Fibroblast of skin of right biceps (primary cell): ENCODE measurements around the gene TMPRSS3.
"Not testable (repeated sequence)": the region's sequence is repeated elsewhere in the genome, so short reads cannot be mapped to it uniquely, and the experiment has no call there.

ENCODE experiments used
- DNase-seq: peaks from one replicate; pipeline ENCODE4 v3.0.0-alpha.2; 2013

The TMPRSS3 gene

DNA sequence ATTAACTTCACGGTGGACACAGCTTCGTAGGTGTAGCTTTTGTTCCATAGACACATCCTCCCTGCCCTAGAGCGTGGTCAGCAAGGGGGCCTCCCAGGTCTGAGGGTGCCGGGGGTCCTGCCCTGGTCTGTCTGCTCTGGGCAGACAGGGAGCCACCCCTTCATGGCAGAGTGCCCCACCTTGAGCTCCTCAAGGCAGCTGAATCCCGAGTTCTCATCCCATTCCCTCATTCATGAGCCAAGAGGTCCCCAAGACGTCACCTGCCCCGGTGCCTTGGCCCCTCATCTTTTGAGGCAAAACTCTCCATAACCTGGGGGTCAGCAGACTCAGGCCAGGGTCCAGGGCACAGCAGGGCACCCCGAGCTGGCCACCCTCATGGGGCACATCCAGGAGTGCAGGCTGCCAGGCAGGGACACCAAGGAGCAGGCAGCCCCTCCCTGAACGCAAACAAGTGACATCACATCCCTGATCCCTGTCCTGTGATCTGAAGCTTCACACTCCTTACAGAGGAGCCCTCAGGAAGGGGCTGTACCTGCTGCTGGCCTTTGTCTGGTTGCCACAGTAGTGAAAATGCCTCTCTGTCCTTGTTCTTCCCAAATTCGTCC, 31.1 kb upstream of the TMPRSS3 start:
- no peak for DNase-seq

DNA sequence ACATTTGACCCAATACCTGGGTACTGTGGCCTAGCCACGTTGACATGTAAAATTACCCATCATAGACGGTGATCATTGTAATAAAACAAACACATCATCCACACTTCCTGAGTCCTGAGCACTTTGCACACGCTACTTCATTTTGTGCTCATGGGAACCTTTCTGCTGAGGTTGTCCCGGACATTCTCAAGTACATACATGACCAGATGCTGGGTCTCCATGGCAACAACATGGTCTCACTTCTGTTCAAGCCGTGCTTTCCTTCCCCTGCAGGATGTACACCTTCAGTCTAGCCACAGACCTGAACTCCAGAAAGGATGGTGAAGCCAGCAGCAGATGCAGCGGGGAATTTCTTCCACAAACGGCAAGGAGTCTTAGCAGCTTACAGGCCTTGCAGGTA, 30.6 kb upstream of the TMPRSS3 start:
- DNase-seq: no peak

DNA sequence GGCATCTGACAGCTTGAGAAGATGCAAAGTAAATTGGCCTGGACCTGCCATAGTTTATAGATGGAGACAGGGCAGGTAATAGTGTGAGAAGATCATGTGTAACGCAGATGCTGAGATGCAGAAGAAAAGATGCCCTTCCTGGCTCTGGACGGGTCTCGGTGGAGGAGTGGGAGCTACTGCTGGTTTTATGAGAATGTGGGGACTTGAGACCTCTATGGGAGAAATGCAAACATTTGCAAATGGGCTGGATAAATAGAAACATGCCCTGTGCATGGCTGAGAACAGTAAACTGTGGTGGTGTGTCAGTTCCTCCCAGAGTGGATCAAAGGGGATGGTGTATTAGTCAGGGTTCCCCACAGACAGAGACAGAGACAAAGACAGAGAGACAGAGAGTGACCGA, 29.7 kb upstream of the TMPRSS3 start:
- no peak for DNase-seq

DNA sequence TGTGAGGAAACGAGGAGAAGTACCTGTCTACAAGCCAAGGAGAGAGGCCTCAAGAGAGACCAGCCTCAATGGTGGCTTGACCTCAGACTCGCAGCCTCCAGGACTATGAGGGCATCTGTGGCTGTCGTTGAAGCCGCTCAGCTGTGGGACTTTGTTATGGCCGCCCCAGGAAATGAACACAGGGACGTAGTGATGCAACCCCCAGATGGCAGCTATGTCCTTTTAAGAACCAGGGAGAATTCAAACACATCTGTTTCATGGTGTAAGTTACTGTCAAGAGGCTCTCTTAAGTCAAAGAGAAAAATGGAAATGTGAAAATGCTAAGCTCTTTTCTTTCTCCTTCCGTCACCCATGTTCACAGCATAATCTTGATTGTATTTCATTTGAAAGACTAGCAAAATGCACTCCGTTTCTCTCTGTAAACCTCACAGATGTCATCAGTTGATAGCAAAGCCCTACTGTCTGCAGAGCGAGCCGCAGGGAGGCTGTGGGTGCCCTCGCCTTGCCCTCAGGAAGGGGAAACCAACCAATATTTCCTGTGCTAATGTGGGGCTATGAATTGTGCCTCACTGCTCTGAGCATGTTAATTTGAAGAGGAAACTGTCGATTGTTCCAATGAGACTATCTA, 29.2 kb upstream of the TMPRSS3 start:
- DNase-seq: no peak

DNA sequence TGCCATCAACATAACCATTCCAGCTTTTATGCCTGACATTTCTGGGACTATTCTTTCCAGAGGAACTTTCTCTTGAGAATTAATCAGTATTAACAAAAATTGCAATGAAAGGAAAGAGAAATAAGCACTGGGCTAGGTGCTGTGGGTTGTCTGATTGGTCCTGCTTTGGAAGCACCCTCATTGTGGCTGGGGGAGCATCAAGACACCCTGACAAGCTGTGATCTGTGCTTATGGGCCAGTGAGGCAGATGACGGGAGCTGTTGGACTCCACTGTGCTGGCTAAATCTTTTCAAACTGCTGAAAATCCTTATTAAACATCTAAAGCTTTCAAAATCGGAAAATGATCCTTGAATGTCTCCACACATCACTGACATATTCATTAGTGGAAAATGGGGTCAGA, 27.8 kb upstream of the TMPRSS3 start:
- DNase-seq: no peak

DNA sequence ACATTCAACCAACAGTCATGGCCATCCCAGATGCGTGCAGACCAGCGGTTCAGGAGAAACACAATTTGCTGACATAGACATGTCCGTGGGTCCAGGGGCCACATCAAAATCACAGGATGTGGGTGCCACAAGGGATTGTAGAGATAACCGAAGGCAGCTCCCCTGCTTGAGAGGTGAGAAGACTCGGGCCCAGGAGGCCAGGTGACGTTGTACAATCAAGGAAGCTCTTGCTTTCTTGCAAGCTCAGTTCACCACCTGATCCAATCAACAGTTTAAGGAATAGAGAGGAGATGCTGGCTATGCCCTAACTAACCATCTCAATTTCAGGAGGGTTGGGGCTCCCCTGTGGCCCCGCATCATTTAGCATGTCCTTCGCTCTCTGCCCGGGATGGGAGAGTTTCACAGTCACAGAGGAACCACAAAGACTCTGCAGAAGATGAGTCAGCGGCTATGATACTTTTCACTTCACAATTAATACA, 27.4 kb upstream of the TMPRSS3 start:
- DNase-seq: no peak

- DNase-seq: no peak
Measured at GRCh38 chr21:42421018-42421793, 25.4 kb upstream of the TMPRSS3 start.

DNA sequence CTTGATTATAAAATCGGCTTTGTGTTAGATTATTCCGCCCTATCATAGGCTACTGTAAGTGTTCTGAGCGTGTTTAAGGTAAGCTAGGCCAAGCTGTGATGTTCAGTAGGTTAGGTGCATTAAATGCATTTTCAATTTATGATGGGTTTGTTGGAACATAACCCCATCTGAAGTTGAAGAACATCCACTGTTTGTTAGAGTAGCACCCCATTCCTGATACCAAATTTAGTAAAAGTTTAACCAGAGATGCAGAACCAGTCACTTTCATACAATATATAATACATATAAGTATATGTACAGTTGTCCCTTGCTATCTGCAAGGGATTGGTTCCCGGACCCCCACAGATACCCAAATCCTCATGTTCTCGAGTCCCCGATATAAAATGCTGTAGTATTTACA, 24.0 kb upstream of the TMPRSS3 start:
- no peak for DNase-seq

DNA sequence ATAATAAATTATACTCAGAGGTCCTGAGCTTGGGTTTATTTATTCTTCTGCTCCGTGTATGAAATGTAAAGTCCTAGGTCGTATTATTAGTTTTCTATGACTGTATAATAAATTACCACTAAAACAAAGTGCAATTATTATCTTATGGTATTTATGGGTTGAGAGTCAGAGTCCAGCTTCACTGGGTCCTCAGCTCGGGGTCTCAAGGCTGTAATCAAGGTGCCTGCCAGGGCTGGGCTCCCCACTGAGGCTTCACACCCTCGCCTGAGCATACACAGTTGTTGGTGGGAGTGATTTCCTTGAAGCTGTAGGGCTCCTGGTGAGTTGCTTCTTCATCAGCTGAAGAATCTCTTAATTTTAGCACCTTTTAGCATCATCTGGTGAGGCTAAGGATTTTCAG, 23.0 kb upstream of the TMPRSS3 start:
- no peak for DNase-seq

- DNase-seq: no peak
Measured at GRCh38 chr21:42417533-42417932, 21.7 kb upstream of the TMPRSS3 start.

- DNase-seq: peak; percentile 51
Measured at GRCh38 chr21:42414928-42415769, 19.3 kb upstream of the TMPRSS3 start.

GRCh38 chr21:42414553-42414927, 18.7 kb upstream of the TMPRSS3 start:
- DNase-seq: no peak

GRCh38 chr21:42414066-42414465, 18.2 kb upstream of the TMPRSS3 start:
- no peak for DNase-seq

- no peak for DNase-seq
Measured at GRCh38 chr21:42413500-42413899, 17.6 kb upstream of the TMPRSS3 start.

- no peak for DNase-seq
Measured at GRCh38 chr21:42413093-42413492, 17.2 kb upstream of the TMPRSS3 start.

GRCh38 chr21:42412636-42412933, 16.7 kb upstream of the TMPRSS3 start:
- DNase-seq: no peak

- no peak for DNase-seq
Measured at GRCh38 chr21:42411891-42412635, 16.2 kb upstream of the TMPRSS3 start.

- no peak for DNase-seq
Measured at GRCh38 chr21:42411197-42411869, 15.5 kb upstream of the TMPRSS3 start.

DNA sequence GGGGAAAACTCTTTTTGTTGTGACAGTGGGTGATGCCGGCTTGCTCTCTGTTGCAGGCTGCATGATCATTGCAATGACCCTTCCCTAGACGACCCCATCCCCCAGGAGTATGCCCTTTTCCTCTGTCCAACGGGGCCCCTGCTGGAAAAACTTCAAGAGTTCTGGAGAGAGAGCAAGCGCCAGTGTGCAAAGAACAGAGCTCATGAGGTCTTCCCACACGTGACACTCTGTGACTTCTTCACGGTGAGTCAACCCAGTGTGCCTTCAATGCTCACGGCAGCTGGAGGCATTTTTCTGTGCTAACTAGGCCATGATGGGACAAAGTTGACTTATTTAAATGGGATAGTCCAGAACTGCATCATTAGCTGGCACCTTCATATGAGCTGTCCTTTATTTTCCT, 13.5 kb upstream of the TMPRSS3 start:
- DNase-seq: no peak

- DNase-seq: not testable (repeated sequence)
Measured at GRCh38 chr21:42408718-42409117, 12.9 kb upstream of the TMPRSS3 start.

DNA sequence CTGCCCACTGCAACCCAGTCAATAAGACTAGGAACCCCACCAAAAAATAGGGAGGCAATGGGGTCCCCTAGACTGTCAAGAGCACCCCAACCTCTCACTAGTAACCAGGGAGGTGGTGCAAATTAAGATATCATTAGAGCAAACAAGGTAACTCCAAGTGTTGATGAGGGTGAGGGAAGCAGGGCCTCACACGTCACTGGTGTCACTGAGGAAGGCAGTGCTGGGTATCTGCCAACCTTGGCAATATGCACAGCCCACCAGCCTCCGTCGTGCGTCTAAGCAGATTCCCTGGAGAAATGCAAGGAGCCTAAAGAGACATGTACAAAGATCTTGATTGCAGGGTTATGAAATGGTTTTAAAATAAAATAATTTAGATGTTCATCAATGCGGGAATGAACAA, 11.6 kb upstream of the TMPRSS3 start:
- no peak for DNase-seq

- no peak for DNase-seq
Measured at GRCh38 chr21:42406866-42407265, 11.0 kb upstream of the TMPRSS3 start.
